GM12878 (cell line): ENCODE results near the gene YY1. TPM values are rescaled to one million over a fixed set of nuclear protein-coding genes. Genes with fewer than 3 reads are reported as not detected.

Source experiments
- ATAC-seq: fragments of 200-7000 bp; cut with Tn5 transposase; 3 replicates; pipeline ENCODE4 v1.9.1; 2020; ENCODE audit warnings: mild to moderate bottlenecking, moderate library complexity
- BruUV-seq: library from RNA; stranded (reverse); fragments of 400-500 nt; replicated peaks from 2 replicates; lab custom pipeline; 2021; lab: Mats Ljungman, UMichigan
- CTCF ChIA-PET: fragments of 300-600 bp; sonication (Branson Sonifier 250); formaldehyde crosslinking; extraction: SDS; loops from one replicate; lab custom pipeline; 2021; ENCODE audit warnings: inconsistent platforms; lab: Yijun Ruan, JAX
- POLR2A ChIA-PET: fragments of 350-600 bp; formaldehyde crosslinking; extraction: SDS; loops from one replicate; lab custom pipeline; 2021; ENCODE audit warnings: inconsistent platforms; lab: Charles Lee
- RAD21 ChIA-PET: fragments of 300-600 bp; sonication (Branson Sonifier 250); formaldehyde crosslinking; loops from one replicate; lab custom pipeline; 2023; ENCODE audit warnings: antibody characterized with exemption; ENCODE audit not compliant: unreplicated experiment; lab: Charles Lee
- SMC1A ChIA-PET: fragments of 300-600 bp; sonication (Branson Sonifier 250); formaldehyde crosslinking; loops from one replicate; lab custom pipeline; 2023; ENCODE audit not compliant: unreplicated experiment, uncharacterized antibody; lab: Charles Lee
- DNase-seq: peaks from one replicate; pipeline ENCODE4 v3.0.0-alpha.2; 2011; ENCODE audit warnings: low read depth, low spot score
- FAIRE-seq: peaks from 3 replicates; lab custom pipeline; 2011; peaks lifted over from hg19 to GRCh38; lab: Jason Lieb, UNC
- H2AFZ ChIP-seq: 2 replicates; pipeline ENCODE4 v1.6.0; 2011; ENCODE audit warnings: low read depth, low read length, control low read depth; ENCODE audit not compliant: control insufficient read depth
- H3K27ac ChIP-seq: 2 replicates; pipeline ENCODE4 v1.5.1; 2011; ENCODE audit warnings: control low read depth; ENCODE audit not compliant: control insufficient read depth, insufficient read depth
- H3K27me3 ChIP-seq, 2 experiments: replicated peaks in 1 of 2; 2 replicates each; pipeline versions ENCODE4 v1.6.0 to v1.6.1; 2011; ENCODE audit warnings: low read length in 1 of 2; ENCODE audit not compliant: control insufficient read depth in 2 of 2, insufficient read depth in 2 of 2
- H3K36me3 ChIP-seq, 2 experiments: 2 replicates each; pipeline ENCODE4 v1.5.1; 2011; ENCODE audit warnings: low read length in 1 of 2; ENCODE audit not compliant: control insufficient read depth in 2 of 2, insufficient read depth in 2 of 2
- H3K4me1 ChIP-seq: 2 replicates; pipeline ENCODE4 v1.6.1; 2011; ENCODE audit warnings: mild to moderate bottlenecking, low read length, moderate library complexity, mixed read lengths; ENCODE audit not compliant: control insufficient read depth, insufficient read depth
- H3K4me2 ChIP-seq: 2 replicates; pipeline ENCODE4 v1.6.0; 2011; ENCODE audit warnings: control low read depth; ENCODE audit not compliant: control insufficient read depth, insufficient read depth
- H3K4me3 ChIP-seq: fragments of 200-600 bp; sonication (generic); 2 replicates; pipeline ENCODE4 v1.5.1; 2016
- H3K79me2 ChIP-seq: 2 replicates; pipeline ENCODE4 v1.6.0; 2011; ENCODE audit warnings: low read length; ENCODE audit not compliant: control insufficient read depth, insufficient read depth
- H3K9ac ChIP-seq: 2 replicates; pipeline ENCODE4 v1.8.0; 2011; ENCODE audit warnings: low read length, control low read depth, mixed read lengths; ENCODE audit not compliant: control insufficient read depth, insufficient read depth
- H3K9me3 ChIP-seq: replicated peaks from 3 replicates; pipeline ENCODE4 v1.5.1; 2011; ENCODE audit warnings: mild to moderate bottlenecking, low read length; ENCODE audit not compliant: control insufficient read depth, insufficient read depth
- H4K20me1 ChIP-seq: 2 replicates; pipeline ENCODE4 v1.6.0; 2011; ENCODE audit not compliant: control insufficient read depth, insufficient read depth
- BHLHE40 ChIP-seq, 2 experiments: fragments of 450-650 bp in 1 of 2; IDR thresholded peaks; 2 replicates each; pipeline ENCODE4 v1.6.1; 2011 to 2017; ENCODE audit warnings: low read depth in 2 of 2, borderline replicate concordance in 1 of 2, improper control_type of control experiment in 1 of 2, low read length in 1 of 2, mild to moderate bottlenecking in 1 of 2
- DPF2 ChIP-seq: fragments of 450-650 bp; IDR thresholded peaks from 2 replicates; pipeline ENCODE4 v1.6.1; 2017; ENCODE audit warnings: mild to moderate bottlenecking
- IKZF2 ChIP-seq, 2 experiments: fragments of 450-650 bp; IDR thresholded peaks; 2 replicates each; pipeline ENCODE4 v1.6.1; 2017; ENCODE audit warnings: mild to moderate bottlenecking in 2 of 2, moderate library complexity in 2 of 2
- MEF2B ChIP-seq: fragments of 450-650 bp; IDR thresholded peaks from 2 replicates; pipeline ENCODE4 v1.6.1; 2018; ENCODE audit warnings: mild to moderate bottlenecking, moderate library complexity; ENCODE audit not compliant: partially characterized antibody, poor library complexity, severe bottlenecking
- MYB ChIP-seq: fragments of 150-350 bp; IDR thresholded peaks from 2 replicates; pipeline ENCODE4 v1.6.1; 2014; ENCODE audit warnings: mild to moderate bottlenecking, low read depth, low read length, borderline replicate concordance
- RAD21 ChIP-seq: IDR thresholded peaks from 2 replicates; pipeline ENCODE4 v1.6.1; 2011; ENCODE audit warnings: mild to moderate bottlenecking, low read depth, low read length, moderate library complexity; ENCODE audit not compliant: insufficient read depth
- RB1 ChIP-seq: fragments of 450-650 bp; formaldehyde crosslinking; IDR thresholded peaks from 2 replicates; pipeline ENCODE4 v1.6.1; 2017; ENCODE audit warnings: mild to moderate bottlenecking, borderline replicate concordance
- SMC3 ChIP-seq: IDR thresholded peaks from 2 replicates; pipeline ENCODE4 v1.6.1; 2011; ENCODE audit warnings: low read length, improper control_type of control experiment, borderline replicate concordance
- SRF ChIP-seq, 2 experiments: IDR thresholded peaks; 2 replicates each; pipeline ENCODE4 v1.6.1; 2011; ENCODE audit warnings: low read depth in 2 of 2, low read length in 2 of 2, mild to moderate bottlenecking in 1 of 2, moderate library complexity in 1 of 2
- ZBED1 ChIP-seq: IDR thresholded peaks from 2 replicates; pipeline ENCODE4 v1.6.1; 2016; ENCODE audit warnings: borderline replicate concordance
- ZNF274 ChIP-seq: IDR thresholded peaks from one replicate; pipeline ENCODE4 v1.8.0; 2011; ENCODE audit not compliant: insufficient read length, insufficient read depth
- WGBS: methylation state at CpG from one replicate; pipeline ENCODE4 v1.1.6; 2016; ENCODE audit warnings: low lambda C conversion rate; ENCODE audit not compliant: insufficient replicate concordance, insufficient coverage; ENCODE audit errors: missing lambda C conversion rate; 5-methylcytosine and 5-hydroxymethylcytosine counted together
- in situ Hi-C: fragments of 300-500 bp; cut with MboI; formaldehyde crosslinking; loops from 9 replicates; pipeline ENCODE4 v1.14.3; 2018; ENCODE audit warnings: mixed read lengths
- intact Hi-C: fragments of 100-400 bp; cut with micrococcal nuclease; formaldehyde crosslinking; loops from one replicate; pipeline ENCODE4 v1.14.2; 2022; ENCODE audit not compliant: unreplicated experiment
- polyA plus RNA-seq, 11 experiments: library from polyadenylated mRNA; depleted of rRNA in 4 of 11; unstranded in 6 of 11; stranded (reverse) in 5 of 11; fragments of >200 nt; fragmentation: Nextera tagmentation in 4 of 11; fragmentation: Illumina TruSeq in 1 of 11; extraction: Ambion mirVana in 4 of 11; extraction: Trizol in 1 of 11; gene quantifications; 1 replicate in 1 of 11; 2 replicates in 10 of 11; pipeline versions ENCODE4 v1.2.1 to v1.2.3, GENCODE V29; 2011 to 2016; ENCODE audit warnings: inconsistent platforms in 2 of 11, missing spikeins in 2 of 11, low read depth in 1 of 11
- total RNA-seq, 4 experiments: library from RNA; depleted of rRNA in 3 of 4; stranded (reverse); fragments of >200 nt in 3 of 4; fragmentation: Illumina TruSeq in 1 of 4; extraction: Trizol in 1 of 4; gene quantifications; 2 replicates each; pipeline versions ENCODE4 v1.2.1 to v1.2.3, GENCODE V29; 2013 to 2021
- TF ChIP-seq, protein P1 (sequence below): IDR thresholded peaks from 2 replicates; pipeline ENCODE4 v1.6.1; 2011; ENCODE audit warnings: mild to moderate bottlenecking, low read depth, low read length, moderate library complexity; ENCODE audit not compliant: insufficient replicate concordance
- TF ChIP-seq, protein P2 (sequence below): fragments of 450-650 bp; IDR thresholded peaks from 2 replicates; pipeline ENCODE4 v1.6.1; 2017; ENCODE audit warnings: mild to moderate bottlenecking
- TF ChIP-seq, protein P3 (sequence below): fragments of 450-650 bp; conservative IDR thresholded peaks from 2 replicates; pipeline ENCODE4 v1.6.1; 2017; ENCODE audit warnings: mild to moderate bottlenecking, moderate library complexity
- TF ChIP-seq, protein P4 (sequence below), 3 experiments: IDR thresholded peaks in 2 of 3; conservative IDR thresholded peaks in 1 of 3; 2 replicates each; pipeline ENCODE4 v1.5.1; 2011; ENCODE audit warnings: low read depth in 3 of 3, low read length in 3 of 3, mild to moderate bottlenecking in 3 of 3, control low read depth in 2 of 3, moderate library complexity in 2 of 3, inconsistent platforms in 1 of 3, mixed read lengths in 1 of 3; ENCODE audit not compliant: control insufficient read depth in 2 of 3, insufficient read depth in 1 of 3; ENCODE audit errors: extremely low read depth in 1 of 3

The YY1 gene
- total and polyA plus RNA-seq, 10 of the 15 experiments (the other 5 are each of a cell fraction or from before 2014, with no cell fraction given) = 23.7 to 74.0 (median 39.9) TPM

DNA sequence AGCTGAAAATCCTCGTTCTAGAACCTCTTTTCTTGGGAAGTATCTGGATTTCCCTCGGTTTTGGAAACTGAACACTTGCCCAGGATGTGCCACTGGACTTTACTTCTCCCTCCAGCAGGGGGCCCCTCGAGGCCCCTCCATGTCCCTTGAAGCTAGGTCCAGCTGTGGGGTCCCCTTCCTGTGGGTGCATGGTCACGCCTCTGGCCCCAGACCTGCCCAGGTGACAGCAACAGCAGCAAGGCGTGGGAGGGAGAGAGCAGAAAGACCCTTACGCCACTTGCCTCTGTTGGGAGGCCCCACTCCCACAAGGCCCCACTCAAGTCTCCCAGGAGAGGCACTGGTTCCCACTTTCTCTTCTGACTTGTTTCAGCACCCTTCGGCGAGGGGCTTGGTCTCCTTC lies 64.2 kb downstream of the YY1 start:
- RAD21 ChIA-PET = interaction anchor here (0.7 to 4.1 kb wide), 8 partner anchors 9 to 94 kb away, joined by 3 to 25 read pairs (median 4); a partner anchor contains a TSS
- H3K9ac ChIP-seq = no peak overlapping the region
- SMC1A ChIA-PET = interaction anchor here (0.8 to 3.7 kb wide), 8 partner anchors 9 to 131 kb away, joined by 3 to 25 read pairs (median 4); partner anchors contain the start of gene WDR25
- H3K9me3 ChIP-seq = no peaks in the 10 kb centered on the region
- peaks cover under 1% of the 10 kb centered on the region for H3K4me1 ChIP-seq
- no peaks in the 10 kb centered on the region for H4K20me1 ChIP-seq
- FAIRE-seq (no peak), DNase-seq (no peak), ATAC-seq (0 out of 3 replicates have a peak, but pooled peaks have one; percentile 15)
- in situ Hi-C loops = loop anchor here (5.0 kb wide), 1 partner anchor 69 kb away; no protein-coding TSS in a partner anchor
- 26% methylated on average over 8 of the region's 8 CpGs for WGBS
- no peak for TF ChIP-seq MYB
- peak; percentile 58 for TF ChIP-seq SMC3
- no peak for TF ChIP-seq DPF2
- TF ChIP-seq RAD21 = peak; percentile 58
- TF ChIP-seq, protein P1, sequence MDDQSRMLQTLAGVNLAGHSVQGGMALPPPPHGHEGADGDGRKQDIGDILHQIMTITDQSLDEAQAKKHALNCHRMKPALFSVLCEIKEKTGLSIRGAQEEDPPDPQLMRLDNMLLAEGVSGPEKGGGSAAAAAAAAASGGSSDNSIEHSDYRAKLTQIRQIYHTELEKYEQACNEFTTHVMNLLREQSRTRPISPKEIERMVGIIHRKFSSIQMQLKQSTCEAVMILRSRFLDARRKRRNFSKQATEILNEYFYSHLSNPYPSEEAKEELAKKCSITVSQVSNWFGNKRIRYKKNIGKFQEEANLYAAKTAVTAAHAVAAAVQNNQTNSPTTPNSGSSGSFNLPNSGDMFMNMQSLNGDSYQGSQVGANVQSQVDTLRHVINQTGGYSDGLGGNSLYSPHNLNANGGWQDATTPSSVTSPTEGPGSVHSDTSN = no peak
- TF ChIP-seq, protein P2, sequence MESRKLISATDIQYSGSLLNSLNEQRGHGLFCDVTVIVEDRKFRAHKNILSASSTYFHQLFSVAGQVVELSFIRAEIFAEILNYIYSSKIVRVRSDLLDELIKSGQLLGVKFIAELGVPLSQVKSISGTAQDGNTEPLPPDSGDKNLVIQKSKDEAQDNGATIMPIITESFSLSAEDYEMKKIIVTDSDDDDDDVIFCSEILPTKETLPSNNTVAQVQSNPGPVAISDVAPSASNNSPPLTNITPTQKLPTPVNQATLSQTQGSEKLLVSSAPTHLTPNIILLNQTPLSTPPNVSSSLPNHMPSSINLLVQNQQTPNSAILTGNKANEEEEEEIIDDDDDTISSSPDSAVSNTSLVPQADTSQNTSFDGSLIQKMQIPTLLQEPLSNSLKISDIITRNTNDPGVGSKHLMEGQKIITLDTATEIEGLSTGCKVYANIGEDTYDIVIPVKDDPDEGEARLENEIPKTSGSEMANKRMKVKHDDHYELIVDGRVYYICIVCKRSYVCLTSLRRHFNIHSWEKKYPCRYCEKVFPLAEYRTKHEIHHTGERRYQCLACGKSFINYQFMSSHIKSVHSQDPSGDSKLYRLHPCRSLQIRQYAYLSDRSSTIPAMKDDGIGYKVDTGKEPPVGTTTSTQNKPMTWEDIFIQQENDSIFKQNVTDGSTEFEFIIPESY = no peak
- TF ChIP-seq MEF2B = no peak
- TF ChIP-seq ZNF274 = no peak
- no peak for TF ChIP-seq SRF (IDR thresholded peaks at IDR 0.05; ENCODE audit: low read depth in 2 of 2, low read length in 2 of 2)
- no peak for TF ChIP-seq IKZF2 (IDR thresholded peaks at IDR 0.05)
- peak; percentile 42; the same call in 1 of the 2 replicates for TF ChIP-seq RB1
- 0 out of 4 replicates have a peak, but pooled peaks of 1 of the 2 experiments have one; percentile 8 for TF ChIP-seq BHLHE40 (IDR thresholded peaks at IDR 0.05; ENCODE audit: borderline replicate concordance in 1 of 2, low read depth in 2 of 2, low read length in 1 of 2)
- no peak for TF ChIP-seq ZBED1
- TF ChIP-seq, protein P3, sequence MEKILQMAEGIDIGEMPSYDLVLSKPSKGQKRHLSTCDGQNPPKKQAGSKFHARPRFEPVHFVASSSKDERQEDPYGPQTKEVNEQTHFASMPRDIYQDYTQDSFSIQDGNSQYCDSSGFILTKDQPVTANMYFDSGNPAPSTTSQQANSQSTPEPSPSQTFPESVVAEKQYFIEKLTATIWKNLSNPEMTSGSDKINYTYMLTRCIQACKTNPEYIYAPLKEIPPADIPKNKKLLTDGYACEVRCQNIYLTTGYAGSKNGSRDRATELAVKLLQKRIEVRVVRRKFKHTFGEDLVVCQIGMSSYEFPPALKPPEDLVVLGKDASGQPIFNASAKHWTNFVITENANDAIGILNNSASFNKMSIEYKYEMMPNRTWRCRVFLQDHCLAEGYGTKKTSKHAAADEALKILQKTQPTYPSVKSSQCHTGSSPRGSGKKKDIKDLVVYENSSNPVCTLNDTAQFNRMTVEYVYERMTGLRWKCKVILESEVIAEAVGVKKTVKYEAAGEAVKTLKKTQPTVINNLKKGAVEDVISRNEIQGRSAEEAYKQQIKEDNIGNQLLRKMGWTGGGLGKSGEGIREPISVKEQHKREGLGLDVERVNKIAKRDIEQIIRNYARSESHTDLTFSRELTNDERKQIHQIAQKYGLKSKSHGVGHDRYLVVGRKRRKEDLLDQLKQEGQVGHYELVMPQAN = 0 out of 2 replicates have a peak, but pooled peaks have one; percentile 24
- TF ChIP-seq, protein P4, sequence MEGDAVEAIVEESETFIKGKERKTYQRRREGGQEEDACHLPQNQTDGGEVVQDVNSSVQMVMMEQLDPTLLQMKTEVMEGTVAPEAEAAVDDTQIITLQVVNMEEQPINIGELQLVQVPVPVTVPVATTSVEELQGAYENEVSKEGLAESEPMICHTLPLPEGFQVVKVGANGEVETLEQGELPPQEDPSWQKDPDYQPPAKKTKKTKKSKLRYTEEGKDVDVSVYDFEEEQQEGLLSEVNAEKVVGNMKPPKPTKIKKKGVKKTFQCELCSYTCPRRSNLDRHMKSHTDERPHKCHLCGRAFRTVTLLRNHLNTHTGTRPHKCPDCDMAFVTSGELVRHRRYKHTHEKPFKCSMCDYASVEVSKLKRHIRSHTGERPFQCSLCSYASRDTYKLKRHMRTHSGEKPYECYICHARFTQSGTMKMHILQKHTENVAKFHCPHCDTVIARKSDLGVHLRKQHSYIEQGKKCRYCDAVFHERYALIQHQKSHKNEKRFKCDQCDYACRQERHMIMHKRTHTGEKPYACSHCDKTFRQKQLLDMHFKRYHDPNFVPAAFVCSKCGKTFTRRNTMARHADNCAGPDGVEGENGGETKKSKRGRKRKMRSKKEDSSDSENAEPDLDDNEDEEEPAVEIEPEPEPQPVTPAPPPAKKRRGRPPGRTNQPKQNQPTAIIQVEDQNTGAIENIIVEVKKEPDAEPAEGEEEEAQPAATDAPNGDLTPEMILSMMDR (IDR thresholded peaks at IDR 0.05 in 2 of 3, conservative IDR thresholded peaks at IDR 0.05 in 1 of 3; ENCODE audit: control insufficient read depth in 2 of 3, extremely low read depth in 1 of 3, insufficient read depth in 1 of 3, low read depth in 3 of 3, low read length in 3 of 3) = peak; percentile 64 to 82 (median 66)
- POLR2A ChIA-PET = interaction anchor here (1.1 kb wide), 1 partner anchor 72 kb away, joined by 5 read pairs; a partner anchor contains a TSS
- no peak overlapping the region for H3K4me2 ChIP-seq
- peaks cover 0 to 5% of the 10 kb centered on the region in 2 experiments; a peak in 1 of 4 replicates for H3K27me3 ChIP-seq
- intact Hi-C loops = loop anchor here (1.0 to 5.0 kb wide), 2 partner anchors 74 to 339 kb away; no protein-coding TSS in a partner anchor
- CTCF ChIA-PET = interaction anchor here (0.9 to 3.3 kb wide), 18 partner anchors 8 to 342 kb away, joined by 3 to 26 read pairs (median 6); partner anchors contain the start of gene WDR25
- no peak overlapping the region for H3K27ac ChIP-seq
- H3K36me3 ChIP-seq = no peaks in the 10 kb centered on the region
- no TSS peak for BruUV-seq
- no peak overlapping the region for H3K4me3 ChIP-seq
- H3K79me2 ChIP-seq = no peaks in the 10 kb centered on the region
- H2AFZ ChIP-seq = no peak overlapping the region
